Muscle of leg (tissue), 16 donors: ENCODE data around the gene COIL. TPM values are rescaled to one million over a fixed set of nuclear protein-coding genes. Genes with fewer than 3 reads are reported as not detected.

Source experiments
- DNase-seq: peaks from one replicate; pipeline ENCODE4 v3.0.0; 2013
- H3K27ac ChIP-seq: one replicate; pipeline ENCODE4 v1.5.1; 2013; ENCODE audit warnings: mild to moderate bottlenecking, low read length, control low read depth
- H3K27me3 ChIP-seq: one replicate; pipeline ENCODE4 v1.6.1; 2013; ENCODE audit warnings: low read length; ENCODE audit not compliant: control insufficient read depth, insufficient read depth
- H3K36me3 ChIP-seq: one replicate; pipeline ENCODE4 v1.6.1; 2013; ENCODE audit warnings: low read length; ENCODE audit not compliant: control insufficient read depth, insufficient read depth
- H3K4me1 ChIP-seq: one replicate; pipeline ENCODE4 v1.6.1; 2013; ENCODE audit warnings: low read length; ENCODE audit not compliant: control insufficient read depth, insufficient read depth
- H3K4me3 ChIP-seq: one replicate; pipeline ENCODE4 v1.5.1; 2013; ENCODE audit warnings: low read length, control low read depth
- H3K9me3 ChIP-seq: replicated peaks from 2 replicates; pipeline ENCODE4 v1.6.1; 2013; ENCODE audit warnings: low read depth, low read length; ENCODE audit not compliant: control insufficient read depth
- WGBS: methylation state at CpG from one replicate; pipeline ENCODE4 v1.1.5; 2013; ENCODE audit warnings: missing lambda C conversion rate; ENCODE audit not compliant: insufficient coverage; 5-methylcytosine and 5-hydroxymethylcytosine counted together
- long read RNA-seq, 11 donors: transcript quantifications; one replicate each; lab custom pipeline, GENCODE V29; 2026
- polyA plus RNA-seq, 8 donors: library from polyadenylated mRNA; unstranded; fragments of 120-200 nt; gene quantifications; one replicate each; pipeline versions ENCODE4 v1.2.1 to v1.2.3, GENCODE V29; 2013; ENCODE audit warnings: inconsistent platforms in 1 of 8, low replicate concordance in 1 of 8; ENCODE audit not compliant: insufficient read length in 8 of 8, insufficient read depth in 1 of 8
- total RNA-seq: library from RNA; stranded (reverse); fragments of 120-200 nt; gene quantifications from one replicate; pipeline ENCODE4 v1.2.4, GENCODE V29; 2013

The COIL gene, protein sequence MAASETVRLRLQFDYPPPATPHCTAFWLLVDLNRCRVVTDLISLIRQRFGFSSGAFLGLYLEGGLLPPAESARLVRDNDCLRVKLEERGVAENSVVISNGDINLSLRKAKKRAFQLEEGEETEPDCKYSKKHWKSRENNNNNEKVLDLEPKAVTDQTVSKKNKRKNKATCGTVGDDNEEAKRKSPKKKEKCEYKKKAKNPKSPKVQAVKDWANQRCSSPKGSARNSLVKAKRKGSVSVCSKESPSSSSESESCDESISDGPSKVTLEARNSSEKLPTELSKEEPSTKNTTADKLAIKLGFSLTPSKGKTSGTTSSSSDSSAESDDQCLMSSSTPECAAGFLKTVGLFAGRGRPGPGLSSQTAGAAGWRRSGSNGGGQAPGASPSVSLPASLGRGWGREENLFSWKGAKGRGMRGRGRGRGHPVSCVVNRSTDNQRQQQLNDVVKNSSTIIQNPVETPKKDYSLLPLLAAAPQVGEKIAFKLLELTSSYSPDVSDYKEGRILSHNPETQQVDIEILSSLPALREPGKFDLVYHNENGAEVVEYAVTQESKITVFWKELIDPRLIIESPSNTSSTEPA
- total RNA-seq (13.9 TPM), polyA plus RNA-seq (10 to 100 TPM; 14.7 to 19.1 (median 16.9) TPM)
- long read RNA-seq, donor 1, partial matches to known transcripts, result 7 of 8 reads
- long read RNA-seq, donor 1, other reads (novel, unspliced or antisense), result 0 of 8 reads
- long read RNA-seq, donor 2, result 0 reads
- long read RNA-seq, donor 3, partial matches to known transcripts, result 10 of 10 reads
- long read RNA-seq, donor 3, other reads (novel, unspliced or antisense), result 0 of 10 reads
- long read RNA-seq, donor 4, partial matches to known transcripts, result 7 of 8 reads
- long read RNA-seq, donor 4, other reads (novel, unspliced or antisense), result 0 of 8 reads
- long read RNA-seq, donor 5, partial matches to known transcripts, result 10 of 10 reads
- long read RNA-seq, donor 5, other reads (novel, unspliced or antisense), result 0 of 10 reads
- long read RNA-seq, donor 6, partial matches to known transcripts, result 44 of 45 reads
- long read RNA-seq, donor 6, other reads (novel, unspliced or antisense), result 0 of 45 reads
- long read RNA-seq, donor 7, partial matches to known transcripts, result 12 of 14 reads
- long read RNA-seq, donor 7, other reads (novel, unspliced or antisense), result 0 of 14 reads
- long read RNA-seq, donor 8, partial matches to known transcripts, result 0 of 3 reads
- long read RNA-seq, donor 8, other reads (novel, unspliced or antisense), result 0 of 3 reads
- long read RNA-seq, donor 9, partial matches to known transcripts, result 33 of 33 reads
- long read RNA-seq, donor 9, other reads (novel, unspliced or antisense), result 0 of 33 reads
- long read RNA-seq, donor 10, partial matches to known transcripts, result 14 of 15 reads
- long read RNA-seq, donor 10, other reads (novel, unspliced or antisense), result 0 of 15 reads
- long read RNA-seq, donor 11, partial matches to known transcripts, result 32 of 34 reads
- long read RNA-seq, donor 11, other reads (novel, unspliced or antisense), result 0 of 34 reads

DNA sequence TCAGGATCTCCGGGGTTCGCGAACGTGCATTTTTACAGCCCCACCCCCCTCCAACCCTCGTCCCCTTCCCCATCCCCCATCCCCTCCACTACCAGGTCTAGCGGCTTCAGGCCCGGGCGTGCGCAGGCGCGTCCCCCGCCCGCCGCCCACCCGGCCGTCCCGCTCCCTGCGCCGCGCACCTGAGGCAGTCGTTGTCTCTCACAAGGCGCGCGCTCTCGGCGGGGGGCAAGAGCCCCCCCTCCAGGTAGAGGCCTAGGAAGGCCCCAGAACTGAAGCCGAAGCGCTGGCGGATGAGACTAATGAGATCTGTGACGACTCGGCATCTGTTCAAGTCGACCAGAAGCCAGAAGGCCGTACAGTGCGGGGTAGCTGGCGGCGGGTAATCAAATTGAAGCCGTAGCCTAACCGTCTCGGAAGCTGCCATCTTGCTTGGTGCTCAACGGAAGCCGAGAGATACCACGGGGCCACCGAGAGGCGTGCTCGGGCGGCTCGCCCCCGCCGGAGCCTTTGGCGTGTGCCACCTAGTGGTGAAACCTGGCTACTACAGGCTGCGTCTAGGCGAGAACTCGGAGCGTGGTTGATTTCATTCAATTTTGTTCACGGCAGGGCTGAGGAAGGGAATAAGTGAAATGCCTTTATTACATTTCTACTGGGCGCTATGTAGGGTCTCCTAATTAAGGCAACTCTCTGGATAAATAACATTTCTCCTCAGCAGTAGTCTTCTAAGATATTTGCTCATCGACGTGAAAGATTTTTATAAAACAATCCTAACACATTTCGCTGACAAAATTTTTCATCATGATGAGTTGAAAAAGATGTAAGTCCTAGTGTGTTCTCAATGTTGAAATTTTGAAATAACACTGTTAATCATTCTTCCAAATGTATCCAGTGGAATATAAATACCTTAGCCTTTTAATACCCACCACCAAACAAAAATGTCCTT is at the start of gene COIL:
TSS of gene COIL (minus strand) at position 455 of the 943 bp plus-strand sequence. CDS start at position 424, 31 bp downstream.
- WGBS, result under 1% methylated on average over 32 of the region's 59 CpGs
- peak; percentile 95 for DNase-seq
- H3K27me3 ChIP-seq, result no peaks in the 10 kb centered on the region

DNA sequence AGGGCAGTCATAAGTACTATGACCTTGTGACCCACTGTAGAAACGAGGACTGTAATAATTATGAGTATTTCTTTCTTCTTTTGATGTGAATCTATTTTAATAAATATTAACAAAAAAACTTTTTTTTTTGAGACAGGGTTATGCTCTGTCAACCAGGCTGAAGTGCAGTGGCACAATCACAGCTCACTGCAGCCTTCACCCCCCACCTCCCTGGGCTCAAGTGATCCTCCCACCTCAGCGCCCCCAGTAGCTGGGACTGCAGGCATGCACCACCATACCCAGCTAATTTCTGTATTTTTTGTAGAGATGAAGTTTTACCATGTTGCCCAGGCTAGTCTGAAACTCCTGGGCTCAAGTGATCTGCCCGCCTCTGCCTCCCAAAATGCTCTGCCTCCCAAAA is 49.6 kb upstream of the COIL start:
- Histone ChIP-seq H3K9me3 (no peaks in the 10 kb centered on the region), H3K4me1 (no peaks in the 10 kb centered on the region), H3K36me3 (no peaks in the 10 kb centered on the region), H3K27ac (no peak overlapping the region), H3K4me3 (no peak overlapping the region), H3K27me3 (no peaks in the 10 kb centered on the region)
- 100% methylated on average over 1 of the region's 3 CpGs for WGBS
- DNase-seq, result no peak

More for the DNA sequence above, at the start of gene COIL:
- Histone ChIP-seq H3K27ac (peak within 1 kb of the TSS; percentile 87), H3K9me3 (no peaks in the 10 kb centered on the region), H3K4me1 (peaks cover 11% of the 10 kb centered on the region), H3K4me3 (peak within 1 kb of the TSS; percentile 66), H3K36me3 (peaks cover 3% of the 10 kb centered on the region)

DNA sequence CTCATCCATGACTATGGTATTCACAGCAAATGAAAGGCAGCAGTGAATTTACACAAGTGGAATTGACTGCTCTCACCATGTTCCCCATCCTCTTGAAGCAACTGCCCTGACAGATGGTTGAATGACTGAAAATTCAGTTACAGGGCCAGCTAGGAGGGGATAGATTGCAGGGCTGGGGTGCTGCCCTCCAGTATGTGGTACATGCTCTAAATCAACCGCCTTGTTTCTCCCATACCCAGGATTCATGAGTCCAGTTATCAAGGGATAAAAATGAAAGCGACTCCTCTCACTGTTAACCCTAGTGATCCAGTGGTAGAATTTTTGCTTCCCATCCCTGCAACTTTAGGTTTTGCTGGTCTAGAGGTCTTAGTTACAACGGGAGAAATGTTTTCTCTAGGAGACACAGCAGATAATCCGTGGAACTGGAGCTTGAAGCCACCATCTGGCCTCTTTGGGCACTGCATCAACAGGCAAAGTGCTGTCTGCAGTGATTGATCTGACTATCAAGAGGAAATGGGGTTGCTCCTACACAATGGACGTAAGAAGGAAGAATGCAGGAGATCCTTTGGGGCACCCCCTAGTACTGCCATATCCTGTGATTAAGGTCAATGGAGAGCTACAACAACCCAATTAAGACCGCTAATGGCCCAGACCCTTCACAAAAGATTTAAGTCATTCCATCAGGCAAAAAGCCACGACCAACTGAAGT is 49.0 kb upstream of the COIL start:
- DNase-seq, result peak; percentile 35
- H3K27me3 ChIP-seq, result no peaks in the 10 kb centered on the region

DNA sequence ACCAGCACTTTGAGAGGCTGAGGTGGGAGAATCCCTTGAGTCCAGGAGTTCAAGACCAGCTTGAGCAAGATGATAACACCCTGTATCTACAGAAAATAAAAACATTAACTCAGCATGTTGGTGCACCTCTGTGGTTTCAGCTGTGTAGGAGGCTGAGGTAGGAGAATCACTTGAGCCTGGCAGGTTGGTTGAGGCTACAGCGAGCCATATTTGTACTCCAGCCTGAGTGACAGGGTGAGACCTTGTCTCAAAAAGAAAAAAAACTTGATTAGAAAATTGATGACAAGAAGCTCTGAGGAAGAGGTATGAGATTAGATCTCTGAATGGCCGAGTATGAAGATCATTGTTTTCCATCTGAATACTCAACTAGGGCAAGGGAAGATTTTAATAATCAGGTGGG is 48.1 kb upstream of the COIL start:
- no peak for DNase-seq
- Histone ChIP-seq H3K4me3 (no peak overlapping the region), H3K27me3 (no peaks in the 10 kb centered on the region), H3K27ac (no peak overlapping the region), H3K36me3 (no peaks in the 10 kb centered on the region), H3K9me3 (no peaks in the 10 kb centered on the region), H3K4me1 (no peaks in the 10 kb centered on the region)
- WGBS, result 70% methylated on average over 1 of the region's 2 CpGs

More for the DNA sequence above, 49.0 kb upstream of the COIL start:
- Histone ChIP-seq H3K4me1 (no peaks in the 10 kb centered on the region), H3K27ac (no peak overlapping the region), H3K4me3 (no peak overlapping the region), H3K36me3 (no peaks in the 10 kb centered on the region), H3K9me3 (no peaks in the 10 kb centered on the region)
- WGBS, result 0% methylated on average over 1 of the region's 7 CpGs

DNA sequence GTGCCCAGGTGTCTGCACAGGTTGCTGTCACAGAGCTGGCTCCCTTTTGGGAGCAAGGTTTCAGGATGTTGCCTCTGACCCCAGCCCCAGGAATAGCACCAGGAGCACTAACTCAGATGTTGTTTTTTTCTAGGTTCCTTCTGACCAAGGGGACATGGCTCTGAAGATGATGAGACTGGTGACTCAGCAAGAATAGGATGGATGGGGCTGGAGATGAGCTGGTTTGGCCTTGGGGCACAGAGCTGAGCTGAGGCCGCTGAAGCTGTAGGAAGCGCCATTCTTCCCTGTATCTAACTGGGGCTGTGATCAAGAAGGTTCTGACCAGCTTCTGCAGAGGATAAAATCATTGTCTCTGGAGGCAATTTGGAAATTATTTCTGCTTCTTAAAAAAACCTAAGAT is 45.2 kb upstream of the COIL start:
- H3K4me1 ChIP-seq, result no peaks in the 10 kb centered on the region
- H3K27me3 ChIP-seq, result no peaks in the 10 kb centered on the region
- no peaks in the 10 kb centered on the region for H3K9me3 ChIP-seq
- no peak overlapping the region for H3K27ac ChIP-seq
- DNase-seq, result no peak
- H3K36me3 ChIP-seq, result no peaks in the 10 kb centered on the region
- no peak overlapping the region for H3K4me3 ChIP-seq
- WGBS, result 92% methylated on average over 2 of the region's 2 CpGs

DNA sequence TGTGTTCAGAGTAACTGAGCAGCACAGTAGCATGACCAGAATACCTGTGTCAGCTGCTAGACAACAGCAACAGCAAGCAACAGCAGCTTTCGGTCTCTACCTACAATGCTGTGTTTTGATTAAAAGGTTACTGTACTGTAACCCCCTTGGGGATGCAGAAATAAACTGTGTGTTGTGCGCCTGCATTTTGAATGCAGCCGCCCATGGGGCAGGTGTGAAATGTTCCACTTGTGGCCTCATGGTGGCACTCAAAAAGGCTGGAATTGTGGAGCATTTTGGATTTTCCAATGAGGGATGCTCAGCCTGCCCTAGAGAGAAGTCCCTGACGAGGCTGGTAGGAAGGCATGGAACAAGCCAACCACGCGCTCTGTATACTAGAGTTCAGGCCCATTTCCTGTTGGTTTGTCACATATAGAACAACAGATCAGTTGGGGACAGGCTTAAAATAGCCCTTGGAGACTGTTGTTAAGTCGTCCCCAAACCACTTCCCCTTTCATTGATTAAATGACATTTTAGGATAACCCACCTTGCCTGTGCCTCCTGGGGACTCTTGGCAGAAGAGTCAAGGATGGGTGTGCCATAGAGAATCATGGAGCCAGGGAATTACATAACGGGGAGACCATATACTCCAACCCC is 44.2 kb upstream of the COIL start:
- Histone ChIP-seq H3K27me3 (no peaks in the 10 kb centered on the region), H3K4me3 (no peak overlapping the region), H3K27ac (no peak overlapping the region), H3K4me1 (no peaks in the 10 kb centered on the region), H3K9me3 (no peaks in the 10 kb centered on the region), H3K36me3 (no peaks in the 10 kb centered on the region)
- DNase-seq, result peak; percentile 11
- 72% methylated on average over 5 of the region's 8 CpGs for WGBS

DNA sequence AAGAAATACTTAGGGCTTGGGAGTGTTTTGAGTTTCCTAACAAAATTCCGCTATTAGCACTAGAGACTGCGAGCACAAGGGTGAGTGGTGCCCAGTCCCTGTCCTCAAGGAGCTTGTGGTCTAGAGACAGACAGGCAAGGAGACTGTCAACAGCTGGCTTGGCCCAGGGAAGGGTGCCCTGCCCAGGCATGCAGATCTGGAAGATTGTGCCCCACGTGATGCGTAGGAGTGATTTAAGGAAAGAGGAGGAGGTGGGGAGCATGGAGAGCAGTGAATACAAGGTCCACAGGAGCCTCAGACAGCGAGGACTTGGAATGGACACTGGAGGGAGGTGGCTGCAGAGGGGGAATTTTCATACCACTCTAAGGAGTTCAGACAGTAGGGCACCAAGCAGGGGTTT is 42.1 kb upstream of the COIL start:
- Histone ChIP-seq H3K36me3 (no peaks in the 10 kb centered on the region), H3K9me3 (no peaks in the 10 kb centered on the region), H3K4me3 (no peak overlapping the region), H3K27ac (no peak overlapping the region), H3K4me1 (no peaks in the 10 kb centered on the region), H3K27me3 (no peaks in the 10 kb centered on the region)
- no peak for DNase-seq
- 88% methylated on average over 5 of the region's 5 CpGs for WGBS

DNA sequence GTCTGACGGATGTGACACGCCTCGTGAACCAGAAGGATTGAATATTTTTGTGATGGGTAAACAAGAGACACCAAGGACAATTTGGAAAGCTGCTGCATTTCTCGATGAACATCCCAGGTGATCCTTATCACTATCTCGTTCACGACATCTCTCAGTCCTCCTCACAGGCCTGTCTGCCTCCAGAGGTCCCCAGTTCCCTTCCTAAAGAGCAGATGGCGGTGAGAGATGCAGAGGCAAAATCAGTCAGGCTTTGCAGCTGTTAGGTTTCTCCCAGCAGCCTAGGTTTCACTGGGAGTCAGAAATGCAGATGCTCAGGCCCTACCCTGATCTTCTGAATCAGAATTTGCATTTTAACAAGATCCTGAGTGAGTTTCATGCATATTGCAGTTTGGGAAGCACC is 40.7 kb upstream of the COIL start:
- H3K9me3 ChIP-seq, result no peaks in the 10 kb centered on the region
- no peaks in the 10 kb centered on the region for H3K36me3 ChIP-seq
- no peak for DNase-seq
- H3K27ac ChIP-seq, result no peak overlapping the region
- 91% methylated on average over 7 of the region's 7 CpGs for WGBS
- H3K4me3 ChIP-seq, result no peak overlapping the region
- no peaks in the 10 kb centered on the region for H3K4me1 ChIP-seq
- no peaks in the 10 kb centered on the region for H3K27me3 ChIP-seq
